ENCODE results near the gene PTPRN2.

PTPRN2 gene

DNA sequence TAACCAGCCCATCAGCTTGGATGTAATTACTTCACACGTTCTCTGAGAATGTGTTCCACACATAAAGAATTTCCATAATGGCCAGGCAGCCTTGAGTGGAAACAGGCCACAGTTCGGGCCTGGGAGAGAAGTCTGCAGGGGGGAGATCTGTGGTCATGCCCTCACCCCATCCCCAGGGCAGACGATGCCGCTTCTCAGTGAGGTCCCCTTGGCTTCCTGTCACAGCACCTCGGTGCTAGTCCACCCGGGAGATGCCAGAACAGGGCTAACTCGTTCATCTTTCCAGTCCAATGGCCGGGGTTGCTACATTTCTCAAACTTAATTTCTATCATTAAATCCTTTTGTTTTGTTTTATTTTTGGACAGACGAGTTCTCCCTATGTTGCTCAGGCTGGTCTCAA lies 624.1 kb downstream of the PTPRN2 start:
- no peak for DNase-seq (ENCODE audit: low read depth)
- no peak for TF ChIP-seq CTCF (IDR thresholded peaks at IDR 0.05; ENCODE audit: low read depth, low read length, missing control alignments)
- no peak overlapping the region for H3K4me3 ChIP-seq (ENCODE audit: low read depth, low read length)

GRCh38 chr7:157962458-157963306 lies 624.9 kb downstream of the PTPRN2 start:
- no peak for TF ChIP-seq CTCF (IDR thresholded peaks at IDR 0.05; ENCODE audit: low read depth, low read length, missing control alignments)
- no peak overlapping the region for H3K4me3 ChIP-seq (ENCODE audit: low read depth, low read length)
- DNase-seq (ENCODE audit: low read depth): no peak

DNA sequence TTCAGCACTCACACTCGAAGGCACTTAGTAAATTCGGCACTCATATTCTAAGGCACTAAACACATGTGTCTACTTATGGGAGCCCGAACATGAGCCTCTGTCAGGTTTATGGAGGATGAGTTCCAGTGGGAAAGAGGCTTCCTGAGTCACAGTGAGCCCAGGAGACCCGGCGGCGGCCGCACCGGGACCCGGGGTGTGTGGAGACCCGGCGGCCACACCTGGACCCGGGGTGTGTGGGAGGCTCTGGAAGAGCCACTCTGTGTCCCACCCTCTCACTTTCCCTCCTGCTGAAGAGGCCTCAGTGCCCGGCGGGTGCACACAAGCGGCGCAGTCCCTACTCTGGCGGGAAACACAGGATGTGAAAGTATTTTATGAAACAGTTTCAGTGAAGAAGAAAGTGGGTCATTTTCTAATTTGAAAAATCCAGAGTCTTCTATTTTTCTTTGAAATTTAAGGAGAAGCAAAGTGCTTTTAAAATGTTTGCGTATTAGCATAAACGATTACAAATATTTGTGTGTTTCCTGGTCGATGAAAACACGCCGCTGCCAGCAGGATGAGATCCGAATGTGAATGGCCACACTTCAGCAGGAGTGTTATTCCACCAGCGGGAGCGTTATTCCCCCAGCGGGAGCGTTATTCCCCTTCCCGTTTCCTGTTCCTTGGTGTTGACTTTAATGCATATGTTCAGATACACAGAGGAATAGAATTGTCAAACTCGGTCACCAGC lies 625.7 kb downstream of the PTPRN2 start:
- H3K4me3 ChIP-seq (ENCODE audit: low read depth, low read length): no peak overlapping the region
- no peak for DNase-seq (ENCODE audit: low read depth)
- TF ChIP-seq CTCF (IDR thresholded peaks at IDR 0.05; ENCODE audit: low read depth, low read length, missing control alignments): no peak

DNA sequence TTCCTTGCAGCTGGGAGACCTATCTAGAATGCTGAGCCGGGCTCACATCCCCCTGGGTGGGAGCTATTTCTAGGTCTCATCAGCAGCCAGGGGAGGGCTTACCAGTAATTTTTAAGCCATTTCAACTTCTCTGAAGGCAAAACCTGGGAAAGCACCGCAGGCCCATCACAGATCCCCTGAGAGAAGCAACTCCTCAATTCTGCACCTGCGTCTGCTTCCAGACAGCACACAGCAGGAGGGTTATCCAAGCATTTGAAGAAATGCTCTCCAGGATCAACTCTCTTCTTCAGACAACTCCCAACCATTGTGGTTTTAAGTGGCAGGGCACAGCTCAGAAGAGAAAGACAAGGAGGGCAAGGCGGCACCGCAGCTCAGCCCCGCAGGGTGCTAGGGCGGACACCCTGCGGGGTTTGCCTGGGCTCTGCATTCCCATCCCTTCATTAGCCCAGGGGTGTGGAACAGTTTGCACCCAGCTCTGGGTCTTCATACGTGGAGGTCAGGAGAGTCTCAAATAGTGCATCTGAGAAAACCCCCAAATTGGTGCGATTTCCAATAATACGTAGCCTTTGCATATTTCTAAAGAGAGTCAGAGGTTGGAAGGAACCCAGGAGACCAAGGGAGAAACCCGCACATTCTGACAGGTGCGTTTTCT lies 632.1 kb downstream of the PTPRN2 start:
- TF ChIP-seq CTCF (IDR thresholded peaks at IDR 0.05; ENCODE audit: low read depth, low read length, missing control alignments): no peak
- DNase-seq (ENCODE audit: low read depth): no peak
- H3K4me3 ChIP-seq (ENCODE audit: low read depth, low read length): no peak overlapping the region

- no peak for TF ChIP-seq CTCF (IDR thresholded peaks at IDR 0.05; ENCODE audit: low read depth, low read length, missing control alignments)
- no peak overlapping the region for H3K4me3 ChIP-seq (ENCODE audit: low read depth, low read length)
- DNase-seq (ENCODE audit: low read depth): no peak
Observed at GRCh38 chr7:157954901-157955300, 632.7 kb downstream of the PTPRN2 start.

GRCh38 chr7:157952841-157953645 lies 634.6 kb downstream of the PTPRN2 start:
- TF ChIP-seq CTCF (IDR thresholded peaks at IDR 0.05; ENCODE audit: low read depth, low read length, missing control alignments): no peak
- no peak for DNase-seq (ENCODE audit: low read depth)
- no peak overlapping the region for H3K4me3 ChIP-seq (ENCODE audit: low read depth, low read length)
